ENCODE data around the gene SNAP29. TPM values are rescaled to one million over a fixed set of nuclear protein-coding genes. Genes with fewer than 3 reads are reported as not detected.
"Not testable (repeated sequence)": the region's sequence is repeated elsewhere in the genome, so short reads cannot be mapped to it uniquely, and the experiment has no call there.

SNAP29 gene
- total and polyA plus RNA-seq, 12 donors = 9.9 to 43.6 (median 26.1) TPM

DNA sequence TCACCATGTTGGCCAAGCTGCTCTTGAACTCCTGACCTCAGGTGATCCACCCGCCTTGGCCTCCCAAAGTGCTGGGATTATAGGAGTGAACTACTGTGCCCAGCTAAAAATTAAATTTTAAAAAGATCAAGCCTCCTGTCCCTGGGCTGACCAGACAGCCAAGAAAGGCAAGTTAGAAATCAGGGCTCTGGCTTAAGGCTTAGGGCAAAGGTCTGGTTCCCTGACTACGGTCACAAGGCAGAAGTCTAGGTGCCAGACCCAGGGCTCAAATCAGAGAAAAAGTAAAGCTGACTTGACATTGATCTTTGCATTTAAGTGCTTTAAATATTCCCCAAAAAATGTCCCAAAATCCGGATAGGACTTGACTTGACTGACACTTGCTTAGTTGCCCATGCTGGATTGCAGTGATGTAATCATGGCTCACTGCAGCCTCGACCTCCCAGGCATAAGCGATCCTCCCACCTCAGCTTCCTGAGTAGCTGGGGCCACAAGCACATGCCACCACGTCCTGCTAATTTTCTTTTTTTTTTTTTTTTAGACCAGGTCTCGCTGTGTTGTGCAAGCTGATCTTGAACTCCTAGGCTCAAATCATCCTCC is 41.1 kb downstream of the SNAP29 start:
- Histone ChIP-seq H3K4me1 (peaks cover 0 to 9% (median 0%) of the 10 kb centered on the region in 9 donors), H3K27me3 (no peaks in the 10 kb centered on the region), H3K27ac (no peak overlapping the region), H3K36me3 (no peaks in the 10 kb centered on the region), H3K9me3 (no peaks in the 10 kb centered on the region), H3K4me3 (no peak overlapping the region)
- TF ChIP-seq, protein P1, sequence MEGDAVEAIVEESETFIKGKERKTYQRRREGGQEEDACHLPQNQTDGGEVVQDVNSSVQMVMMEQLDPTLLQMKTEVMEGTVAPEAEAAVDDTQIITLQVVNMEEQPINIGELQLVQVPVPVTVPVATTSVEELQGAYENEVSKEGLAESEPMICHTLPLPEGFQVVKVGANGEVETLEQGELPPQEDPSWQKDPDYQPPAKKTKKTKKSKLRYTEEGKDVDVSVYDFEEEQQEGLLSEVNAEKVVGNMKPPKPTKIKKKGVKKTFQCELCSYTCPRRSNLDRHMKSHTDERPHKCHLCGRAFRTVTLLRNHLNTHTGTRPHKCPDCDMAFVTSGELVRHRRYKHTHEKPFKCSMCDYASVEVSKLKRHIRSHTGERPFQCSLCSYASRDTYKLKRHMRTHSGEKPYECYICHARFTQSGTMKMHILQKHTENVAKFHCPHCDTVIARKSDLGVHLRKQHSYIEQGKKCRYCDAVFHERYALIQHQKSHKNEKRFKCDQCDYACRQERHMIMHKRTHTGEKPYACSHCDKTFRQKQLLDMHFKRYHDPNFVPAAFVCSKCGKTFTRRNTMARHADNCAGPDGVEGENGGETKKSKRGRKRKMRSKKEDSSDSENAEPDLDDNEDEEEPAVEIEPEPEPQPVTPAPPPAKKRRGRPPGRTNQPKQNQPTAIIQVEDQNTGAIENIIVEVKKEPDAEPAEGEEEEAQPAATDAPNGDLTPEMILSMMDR (IDR thresholded peaks at IDR 0.05) = no peak
- DNase-seq (no peak), ATAC-seq (no peak)
- WGBS, 2 donors = 77 to 81% methylated on average over 7 of the region's 7 CpGs
- intact Hi-C loops (cut with DNase I) = loop anchor here in 2 of 10 donors (5.0 to 10.0 kb wide), 2 partner anchors 48 to 175 kb away; no protein-coding TSS in a partner anchor

DNA sequence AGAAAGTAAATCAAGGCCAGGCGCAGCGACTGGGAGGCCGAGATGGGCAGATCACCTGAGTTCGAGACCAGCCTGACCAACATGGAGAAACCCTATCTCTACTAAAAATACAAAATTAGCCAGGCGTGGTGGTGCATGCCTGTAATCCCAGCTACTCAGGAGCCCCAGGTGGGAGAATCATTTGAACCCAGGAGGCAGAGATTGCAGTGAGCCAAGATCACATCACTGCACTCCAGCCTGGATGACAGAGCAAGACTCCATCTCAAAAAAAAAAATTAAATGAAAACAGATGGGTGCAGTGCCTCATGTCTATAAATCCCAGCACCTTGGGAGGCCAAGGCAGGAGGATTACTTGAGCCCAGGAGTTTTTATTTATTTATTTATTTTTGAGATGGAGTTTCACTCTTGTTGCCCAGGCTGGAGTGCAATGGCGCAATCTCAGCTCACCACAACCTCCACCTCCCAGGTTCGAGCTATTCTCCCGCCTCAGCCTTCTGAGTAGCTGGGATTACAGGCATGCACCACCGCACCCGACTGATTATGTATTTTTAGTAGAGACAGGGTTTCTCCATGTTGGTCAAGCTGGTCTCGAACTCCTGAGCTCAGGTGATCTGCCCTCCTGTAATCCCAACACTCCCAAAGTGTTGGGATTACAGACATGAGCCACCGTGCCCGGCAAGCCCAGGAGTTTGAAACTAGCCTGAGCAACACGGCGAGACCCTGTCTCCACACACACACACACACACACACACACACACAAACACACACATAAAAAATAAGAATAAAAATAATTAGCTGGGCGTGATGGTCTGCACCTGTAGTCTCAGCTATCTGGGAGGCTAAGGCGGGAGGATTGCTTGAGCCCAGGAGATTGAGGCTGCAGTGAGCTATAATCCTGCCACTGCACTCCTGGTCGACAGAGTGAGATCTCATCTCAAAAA is 42.6 kb downstream of the SNAP29 start:
- peaks cover 0 to 14% (median 0%) of the 10 kb centered on the region in 9 donors for H3K4me1 ChIP-seq
- H3K4me3 ChIP-seq; H3K27me3 ChIP-seq; intact Hi-C loops (cut with DNase I); H3K36me3 ChIP-seq; ATAC-seq; DNase-seq; H3K9me3 ChIP-seq; H3K27ac ChIP-seq: not testable (repeated sequence)
- WGBS, 2 donors = 92 to 94% methylated on average over 18 of the region's 18 CpGs

DNA sequence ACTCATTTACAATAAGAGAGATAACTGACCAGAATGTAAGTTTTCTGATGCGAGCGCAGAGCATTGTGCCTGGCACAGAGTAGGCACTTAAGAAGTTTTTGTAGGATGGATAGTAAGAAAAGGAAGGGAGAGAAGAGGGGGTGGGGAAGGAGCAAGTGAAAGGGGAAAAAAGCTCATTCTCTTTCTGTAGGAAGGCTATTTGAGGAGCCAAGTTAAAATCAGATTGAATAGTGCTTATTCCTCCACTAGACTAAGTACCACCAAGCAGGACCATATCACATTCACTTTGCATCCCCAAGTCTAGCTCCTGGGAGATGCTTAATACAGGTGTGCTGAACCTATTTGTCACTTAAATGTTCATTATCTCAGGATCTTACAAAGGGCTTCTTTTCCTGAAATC is 44.3 kb downstream of the SNAP29 start:
- no peak overlapping the region for H3K4me3 ChIP-seq
- ATAC-seq = no peak
- no peak overlapping the region for H3K27ac ChIP-seq
- H3K9me3 ChIP-seq = no peaks in the 10 kb centered on the region
- no peaks in the 10 kb centered on the region for H3K27me3 ChIP-seq
- DNase-seq = no peak
- WGBS, 2 donors = 97% methylated on average over 2 of the region's 2 CpGs
- H3K4me1 ChIP-seq = peaks cover 0 to 14% (median 0%) of the 10 kb centered on the region in 9 donors
- H3K36me3 ChIP-seq = no peaks in the 10 kb centered on the region
- intact Hi-C loops (cut with DNase I) = no loop called here
- TF ChIP-seq, protein P1 (IDR thresholded peaks at IDR 0.05) = no peak

DNA sequence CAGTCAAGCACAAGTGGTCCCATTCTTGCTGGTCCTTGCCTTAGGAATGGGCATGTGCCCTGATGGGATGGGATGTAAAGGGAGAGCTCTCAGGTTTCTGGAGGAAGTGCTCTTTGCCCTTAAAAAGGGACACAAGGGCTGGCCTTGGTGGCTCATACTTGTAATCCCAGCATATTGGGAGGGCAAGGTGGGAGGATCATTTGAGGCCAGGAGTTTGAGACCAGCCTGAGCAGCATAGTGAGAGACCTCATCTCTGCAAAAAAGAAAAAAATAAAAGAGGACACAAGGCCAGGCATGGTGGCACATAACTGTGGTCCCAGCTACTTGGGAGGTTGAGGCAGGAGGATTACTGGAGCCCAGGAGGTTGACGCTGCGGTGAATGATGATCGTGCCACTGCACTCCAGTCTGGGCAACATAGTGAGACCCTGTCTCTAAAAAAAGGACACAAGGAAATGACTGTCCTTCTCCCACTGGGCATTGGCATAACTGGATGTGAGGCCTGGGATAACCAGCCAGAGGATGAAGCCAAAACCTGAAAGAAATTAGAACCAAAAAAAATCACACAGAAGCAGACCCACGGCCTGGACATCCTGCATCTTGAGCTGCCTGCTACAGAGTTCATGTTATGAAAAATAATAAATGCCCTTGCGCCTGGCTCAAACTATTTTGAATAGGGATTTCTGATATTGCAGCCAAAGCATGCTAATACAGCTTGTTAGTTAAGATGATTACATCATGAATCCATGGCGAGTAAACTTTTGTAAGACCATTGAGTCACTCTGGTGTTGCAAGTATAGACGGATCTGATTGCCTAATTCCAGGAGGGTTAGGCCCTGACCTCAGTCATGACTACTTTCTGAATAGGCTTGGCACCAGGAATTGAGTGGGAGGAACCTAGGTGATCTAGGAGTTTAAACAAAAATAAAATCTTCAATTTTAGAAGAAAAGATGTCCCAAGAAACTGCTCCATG is 45.5 kb downstream of the SNAP29 start:
- TF ChIP-seq, protein P1 (IDR thresholded peaks at IDR 0.05) = no peak
- intact Hi-C loops (cut with DNase I) = no loop called here
- Histone ChIP-seq H3K36me3 (no peaks in the 10 kb centered on the region), H3K4me1 (peaks cover 0 to 14% (median 0%) of the 10 kb centered on the region in 9 donors), H3K27me3 (no peaks in the 10 kb centered on the region), H3K9me3 (no peaks in the 10 kb centered on the region), H3K4me3 (no peak overlapping the region), H3K27ac (peak overlapping the region in 1 of 10 donors; percentile 42)
- DNase-seq = no peak
- WGBS, 2 donors = 85 to 87% methylated on average over 7 of the region's 7 CpGs
- peak in 1 of 8 donors; percentile 94 for ATAC-seq

Measured in heart right ventricle (tissue), 16 donors.